Hematopoietic multipotent progenitor cell (in vitro differentiated cells): ENCODE data around the gene LLGL2. TPM values are rescaled to one million over a fixed set of nuclear protein-coding genes. Genes with fewer than 3 reads are reported as not detected.
A peak's percentile ranks its signal among the peaks of the same experiment; 100 is the strongest.
"Not testable (repeated sequence)": the region's sequence is repeated elsewhere in the genome, so short reads cannot be mapped to it uniquely, and the experiment has no call there.

Experiments used
- DNase-seq, 3 donors: peaks; one replicate each; pipeline ENCODE4 v3.0.0-alpha.2; 2011 to 2015; ENCODE audit warnings: low read depth in 2 of 3, low spot score in 2 of 3
- total RNA-seq: library from RNA; depleted of rRNA; stranded (reverse); fragments of >200 nt; gene quantifications from one replicate; pipeline ENCODE4 v1.2.3, GENCODE V29; 2012

Gene LLGL2
- total RNA-seq, 1 donor: 42.5 TPM

DNA sequence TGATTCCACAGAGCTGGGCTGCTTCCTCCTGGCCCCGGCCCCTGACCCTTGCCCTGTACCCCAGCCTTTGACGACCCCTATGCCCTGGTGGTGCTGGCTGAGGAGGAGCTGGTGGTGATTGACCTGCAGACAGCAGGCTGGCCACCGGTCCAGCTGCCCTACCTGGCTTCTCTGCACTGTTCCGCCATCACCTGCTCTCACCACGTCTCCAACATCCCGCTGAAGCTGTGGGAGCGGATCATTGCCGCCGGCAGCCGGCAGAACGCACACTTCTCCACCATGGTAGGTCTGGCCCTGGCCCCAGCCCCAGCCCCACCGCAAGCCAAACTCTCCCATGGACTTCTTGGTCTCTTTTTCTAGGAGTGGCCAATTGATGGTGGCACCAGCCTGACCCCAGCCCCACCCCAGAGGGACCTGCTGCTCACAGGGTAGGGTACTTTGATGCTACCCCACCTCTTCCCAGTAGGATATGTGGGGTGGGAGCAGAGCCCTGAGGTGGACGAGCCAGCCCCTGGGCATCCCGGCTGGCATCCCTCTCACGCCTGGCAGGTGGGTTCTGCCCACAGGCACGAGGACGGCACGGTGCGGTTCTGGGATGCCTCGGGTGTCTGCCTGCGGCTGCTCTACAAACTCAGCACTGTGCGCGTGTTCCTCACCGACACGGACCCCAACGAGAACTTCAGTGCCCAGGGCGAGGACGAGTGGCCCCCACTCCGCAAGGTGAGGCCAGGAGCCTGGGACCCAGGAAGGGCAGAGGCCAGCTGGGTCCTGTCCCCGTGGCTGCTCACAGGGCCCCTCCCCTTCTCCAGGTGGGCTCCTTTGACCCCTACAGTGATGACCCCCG is 43.1 kb downstream of the LLGL2 start:
- DNase-seq: no peak

DNA sequence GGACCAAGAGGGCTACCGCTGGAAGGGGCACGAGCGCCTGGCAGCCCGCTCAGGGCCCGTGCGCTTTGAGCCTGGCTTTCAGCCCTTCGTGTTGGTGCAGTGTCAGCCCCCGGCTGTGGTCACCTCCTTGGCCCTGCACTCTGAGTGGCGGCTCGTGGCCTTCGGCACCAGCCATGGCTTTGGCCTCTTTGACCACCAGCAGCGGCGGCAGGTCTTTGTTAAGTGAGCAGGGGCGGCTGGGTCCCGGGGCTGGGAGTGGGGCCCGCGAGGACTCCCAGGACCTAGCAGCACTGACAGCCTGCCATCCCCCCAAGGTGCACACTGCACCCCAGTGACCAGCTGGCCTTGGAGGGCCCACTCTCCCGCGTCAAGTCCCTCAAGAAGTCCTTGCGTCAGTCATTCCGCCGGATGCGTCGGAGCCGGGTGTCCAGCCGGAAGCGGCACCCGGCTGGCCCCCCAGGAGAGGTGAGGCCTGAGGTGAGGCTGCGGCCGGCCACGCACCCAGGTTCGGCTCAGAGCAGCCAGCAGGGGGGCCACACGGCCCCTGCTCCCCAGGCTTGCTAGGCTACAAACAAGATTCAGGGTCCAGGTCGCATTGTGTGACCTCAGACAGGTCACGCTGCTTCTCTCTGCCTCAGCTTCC is 44.7 kb downstream of the LLGL2 start:
- DNase-seq: no peak

DNA sequence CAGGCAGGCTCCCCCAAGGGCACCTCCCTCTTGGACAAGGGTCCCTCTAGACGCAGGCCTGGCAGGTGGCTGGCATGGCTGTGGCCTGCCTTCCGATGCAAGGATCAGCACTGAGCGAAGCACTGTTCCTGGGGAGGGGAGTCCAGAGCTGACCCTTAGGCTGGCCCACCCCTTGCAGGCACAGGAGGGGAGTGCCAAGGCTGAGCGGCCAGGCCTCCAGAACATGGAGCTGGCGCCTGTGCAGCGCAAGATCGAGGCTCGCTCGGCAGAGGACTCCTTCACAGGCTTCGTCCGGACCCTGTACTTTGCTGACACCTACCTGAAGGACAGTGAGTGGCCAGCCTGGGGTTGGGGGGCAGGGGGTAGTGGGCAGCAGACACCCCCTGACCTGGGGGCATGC is 45.3 kb downstream of the LLGL2 start:
- no peak for DNase-seq

DNA sequence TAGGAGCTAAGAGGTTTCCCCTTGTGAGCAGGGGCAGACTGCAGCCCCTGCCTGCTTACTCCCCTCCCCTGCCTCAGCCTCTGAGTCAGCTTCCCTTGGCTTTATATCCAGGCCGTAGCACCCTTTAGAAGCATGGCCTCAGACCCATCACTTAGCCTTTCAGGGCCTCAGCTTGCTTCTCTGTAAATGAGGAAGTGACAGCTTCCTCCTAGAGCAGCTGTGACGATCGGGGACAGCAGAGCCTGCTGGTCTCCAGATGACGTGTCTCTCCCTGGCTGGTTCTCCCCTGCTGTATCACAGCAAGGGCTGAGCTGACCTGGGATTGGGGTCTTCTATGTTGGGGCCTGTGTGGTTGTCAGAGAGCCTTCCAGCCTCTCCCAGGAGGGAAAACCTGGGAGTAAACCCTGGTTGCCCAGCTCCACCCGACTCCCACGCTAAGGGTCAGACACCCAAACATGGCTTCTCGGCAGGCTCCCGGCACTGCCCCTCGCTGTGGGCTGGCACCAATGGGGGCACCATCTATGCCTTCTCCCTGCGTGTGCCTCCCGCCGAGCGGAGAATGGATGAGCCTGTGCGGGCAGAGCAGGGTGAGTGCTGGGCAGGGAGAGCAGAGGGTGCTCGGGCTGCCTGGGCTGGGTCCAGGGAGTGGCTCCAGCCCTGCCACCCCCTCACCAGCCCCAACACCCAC is 45.8 kb downstream of the LLGL2 start:
- peak in 2 of 3 donors; percentile 92 to 98 for DNase-seq

DNA sequence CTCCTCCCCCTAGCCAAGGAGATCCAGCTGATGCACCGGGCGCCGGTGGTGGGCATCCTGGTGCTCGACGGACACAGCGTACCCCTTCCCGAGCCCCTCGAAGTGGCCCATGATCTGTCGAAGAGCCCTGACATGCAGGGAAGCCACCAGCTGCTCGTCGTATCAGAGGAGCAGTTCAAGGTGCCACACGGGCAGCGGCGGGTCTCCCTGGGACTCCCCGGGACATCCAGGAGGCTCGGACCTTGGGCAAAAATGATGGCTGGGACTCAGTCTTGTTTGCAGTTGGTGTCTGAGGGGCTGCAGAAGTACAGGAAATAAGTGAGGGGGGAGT is 46.4 kb downstream of the LLGL2 start:
- DNase-seq: no peak

DNA sequence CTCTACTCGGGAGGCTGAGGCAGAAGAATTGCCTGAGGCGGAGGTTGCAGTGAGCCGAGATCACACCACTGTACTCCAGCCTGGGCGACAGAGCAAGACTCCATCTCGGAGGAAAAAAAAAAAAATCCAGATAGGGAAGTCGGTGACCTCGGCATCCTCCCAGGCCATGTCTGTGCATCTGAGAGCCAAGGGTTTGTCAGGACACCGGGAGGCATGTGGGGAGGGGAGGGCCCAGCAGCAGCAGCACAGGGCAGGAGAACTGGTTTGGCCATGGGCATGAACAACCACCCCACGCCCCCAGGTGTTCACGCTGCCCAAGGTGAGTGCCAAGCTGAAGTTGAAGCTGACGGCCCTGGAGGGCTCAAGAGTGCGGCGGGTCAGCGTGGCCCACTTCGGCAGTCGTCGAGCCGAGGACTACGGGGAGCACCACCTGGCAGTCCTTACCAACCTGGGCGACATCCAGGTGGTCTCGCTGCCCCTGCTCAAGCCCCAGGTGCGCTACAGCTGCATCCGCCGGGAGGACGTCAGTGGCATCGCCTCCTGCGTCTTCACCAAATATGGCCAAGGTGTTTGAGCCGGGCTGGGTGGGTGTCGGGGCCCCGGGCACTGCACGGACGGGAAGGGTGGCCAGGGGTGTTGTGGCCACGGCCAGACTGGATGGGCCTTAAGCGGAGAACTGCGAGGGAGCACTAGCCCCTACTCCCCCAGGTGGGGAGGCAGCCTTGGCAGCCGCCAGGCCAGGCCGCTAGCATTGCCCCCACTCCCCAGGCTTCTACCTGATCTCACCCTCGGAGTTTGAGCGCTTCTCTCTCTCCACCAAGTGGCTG is 47.4 kb downstream of the LLGL2 start:
- no peak for DNase-seq

DNA sequence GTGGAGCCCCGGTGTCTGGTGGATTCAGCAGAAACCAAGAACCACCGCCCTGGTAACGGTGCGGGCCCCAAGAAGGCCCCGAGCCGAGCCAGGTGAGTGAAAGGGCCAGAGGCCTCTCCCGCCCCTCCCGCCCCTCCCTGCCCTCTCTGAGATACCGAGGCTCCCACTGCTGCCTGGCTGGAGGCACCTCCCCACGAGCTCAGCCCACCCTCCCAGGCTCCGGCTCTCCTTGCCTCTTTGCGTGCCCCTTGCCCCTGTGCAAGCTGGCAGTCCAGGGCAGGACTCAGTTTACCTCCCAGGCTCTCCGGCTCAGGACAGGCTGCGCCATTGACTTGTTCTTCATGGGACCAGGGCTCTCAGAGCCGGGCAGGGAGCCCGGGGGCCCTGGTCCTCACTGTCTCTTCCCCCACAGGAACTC is 48.1 kb downstream of the LLGL2 start:
- no peak for DNase-seq

DNA sequence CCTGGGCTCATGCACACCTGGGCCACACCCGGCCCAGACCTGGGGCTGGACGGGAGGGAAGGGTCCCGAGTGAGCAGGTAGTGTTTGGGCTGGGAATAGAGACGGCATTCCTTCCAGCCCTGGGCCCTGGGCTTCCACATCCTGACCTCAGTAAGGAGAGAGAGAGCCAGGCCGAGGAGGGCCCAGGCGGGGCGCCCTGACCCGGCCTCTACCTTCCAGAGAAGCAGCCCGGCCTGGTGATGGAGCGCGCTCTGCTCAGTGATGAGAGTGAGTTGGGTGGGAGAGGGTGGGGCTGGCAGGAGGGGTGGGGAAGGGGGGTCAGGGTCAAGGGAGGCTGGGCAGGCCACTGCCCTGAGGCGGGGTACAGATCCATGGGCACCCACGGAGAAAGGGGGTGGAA is 48.5 kb downstream of the LLGL2 start:
- DNase-seq: no peak

DNA sequence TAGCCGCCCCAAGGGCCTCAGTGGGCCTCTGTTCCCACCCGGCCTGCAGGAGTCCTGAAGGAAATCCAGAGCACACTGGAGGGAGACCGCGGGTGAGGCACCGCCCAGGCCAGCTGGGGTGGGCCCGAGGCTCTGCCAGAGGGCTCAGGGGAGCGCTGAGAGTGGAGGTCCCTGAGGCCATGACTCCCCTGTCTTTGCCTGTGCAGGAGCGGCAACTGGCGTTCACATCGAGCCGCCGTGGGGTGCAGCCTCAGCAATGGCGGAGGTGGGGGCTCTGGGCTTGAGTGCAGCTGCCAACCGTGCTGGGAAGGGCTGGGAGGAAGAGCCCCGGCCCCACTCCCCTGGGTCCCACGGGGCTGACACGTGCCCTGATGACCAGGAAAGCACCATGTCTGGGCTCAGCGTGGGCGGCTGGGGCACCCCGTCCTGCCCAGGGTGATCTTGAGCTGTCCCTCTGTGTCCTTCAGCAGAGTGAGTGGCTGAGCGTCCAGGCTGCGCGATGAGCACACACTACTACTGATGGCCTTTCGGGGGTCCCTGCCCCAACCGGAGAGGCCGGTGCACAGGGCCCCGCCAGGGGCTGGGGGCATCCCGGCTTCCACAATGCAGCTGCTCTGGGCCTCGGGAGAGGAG is 49.0 kb downstream of the LLGL2 start:
- no peak for DNase-seq

DNA sequence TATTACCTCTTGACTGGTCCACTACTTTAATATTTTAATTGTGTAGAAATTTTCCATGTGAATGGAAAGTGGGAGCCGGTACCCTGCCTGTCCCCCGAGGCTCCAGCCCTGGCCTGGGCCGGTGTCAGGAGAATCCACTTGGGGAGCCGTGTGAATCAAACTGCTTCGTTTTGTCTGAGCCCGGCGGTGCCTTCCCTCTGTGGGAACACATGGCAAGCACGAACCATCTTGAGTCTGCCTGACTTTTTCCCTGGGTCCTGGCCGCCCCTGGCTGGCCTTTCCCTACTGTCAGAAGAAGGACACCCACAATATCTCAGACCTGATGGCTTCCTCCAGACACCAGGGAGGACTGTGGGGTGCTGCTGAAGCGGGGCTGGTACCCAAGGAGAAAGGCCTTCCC is 49.7 kb downstream of the LLGL2 start:
- DNase-seq: no peak

DNA sequence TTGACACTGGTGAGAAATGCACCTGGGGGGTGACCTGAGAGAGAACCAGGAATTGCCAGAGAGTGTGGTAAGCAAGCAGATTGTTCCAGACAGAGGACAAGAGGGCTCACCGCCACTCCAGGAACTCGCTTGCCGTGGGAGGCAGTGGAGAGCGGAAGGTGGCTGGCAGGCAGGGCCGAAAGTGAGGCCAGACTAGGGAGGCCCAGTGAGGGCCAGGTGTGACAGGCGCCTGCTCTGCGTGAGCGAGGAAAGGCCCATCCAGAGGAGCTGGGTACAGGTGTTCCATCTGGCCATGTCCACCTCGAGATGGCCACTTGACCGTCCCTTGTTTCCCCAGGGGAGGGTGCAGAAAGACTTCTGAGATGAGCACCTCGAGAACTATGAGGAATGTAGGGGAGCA is 50.2 kb downstream of the LLGL2 start:
- no peak for DNase-seq

DNA sequence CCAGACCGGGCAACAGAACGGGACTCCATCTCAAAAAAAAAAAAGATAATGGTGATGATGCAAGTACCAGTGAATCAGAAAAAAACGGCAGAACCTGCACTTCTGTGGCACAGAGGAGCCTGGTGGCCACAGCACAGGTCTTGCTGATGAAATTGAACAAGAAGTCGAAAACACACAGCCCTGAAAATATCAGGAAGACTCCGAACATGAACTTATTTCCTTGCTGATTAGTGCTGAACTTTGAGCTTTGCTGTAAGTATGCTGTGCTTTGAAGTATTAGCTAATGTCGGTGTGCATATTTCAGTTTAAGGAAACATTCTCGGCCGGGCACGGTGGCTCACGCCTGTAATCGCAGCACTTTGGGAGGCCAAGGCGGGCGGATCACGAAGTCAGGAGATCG is 51.2 kb downstream of the LLGL2 start:
- DNase-seq: no peak

DNA sequence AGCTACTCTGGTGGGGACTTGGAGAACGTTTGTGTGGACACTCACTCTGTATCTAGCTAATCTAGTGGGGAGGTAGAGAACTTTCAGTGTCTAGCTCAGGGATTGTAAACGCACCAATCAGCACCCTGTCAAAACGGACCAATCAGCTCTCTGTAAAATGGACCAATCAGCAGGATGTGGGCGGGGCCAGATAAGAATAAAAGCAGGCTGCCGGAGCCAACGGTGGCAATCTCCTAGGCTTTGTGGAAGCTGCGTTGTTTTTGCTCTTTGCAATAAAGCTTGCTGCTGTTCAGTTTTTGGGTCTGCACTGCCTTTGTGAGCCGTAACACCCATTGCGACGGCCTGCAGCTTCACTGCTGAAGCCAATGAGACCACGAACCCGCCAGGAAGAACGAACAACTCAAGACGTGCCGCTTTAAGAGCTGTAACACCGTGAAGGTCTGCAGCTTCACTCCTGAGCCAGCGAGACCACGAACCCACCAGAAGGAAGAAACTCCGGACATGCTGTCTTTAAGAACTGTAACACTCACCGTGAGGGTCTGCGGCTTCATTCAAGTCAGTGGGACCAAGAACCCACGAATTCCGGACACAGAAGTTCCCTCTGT is 55.7 kb downstream of the LLGL2 start:
- DNase-seq: peak in 2 of 3 donors; percentile 24 to 37

DNA sequence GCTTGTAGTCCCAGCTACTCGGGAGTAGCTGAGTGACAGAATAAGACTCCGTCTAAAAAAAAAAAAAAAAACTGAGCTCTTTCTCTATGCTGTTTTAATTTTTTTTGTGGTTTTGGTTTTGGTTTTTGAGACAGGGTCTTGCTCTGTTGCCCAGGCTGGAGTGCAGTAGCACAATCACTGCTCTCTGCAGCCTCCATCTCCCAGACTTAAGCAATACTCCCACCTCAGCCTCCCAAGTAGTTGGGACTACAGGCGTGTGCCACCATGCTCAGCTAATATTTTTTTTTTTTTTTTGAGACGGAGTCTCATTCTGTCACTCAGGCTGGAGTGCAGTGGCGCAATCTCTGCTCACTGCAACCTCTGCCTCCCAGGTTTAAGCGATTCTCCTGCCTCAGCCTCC is 57.7 kb downstream of the LLGL2 start:
- DNase-seq: not testable (repeated sequence)

DNA sequence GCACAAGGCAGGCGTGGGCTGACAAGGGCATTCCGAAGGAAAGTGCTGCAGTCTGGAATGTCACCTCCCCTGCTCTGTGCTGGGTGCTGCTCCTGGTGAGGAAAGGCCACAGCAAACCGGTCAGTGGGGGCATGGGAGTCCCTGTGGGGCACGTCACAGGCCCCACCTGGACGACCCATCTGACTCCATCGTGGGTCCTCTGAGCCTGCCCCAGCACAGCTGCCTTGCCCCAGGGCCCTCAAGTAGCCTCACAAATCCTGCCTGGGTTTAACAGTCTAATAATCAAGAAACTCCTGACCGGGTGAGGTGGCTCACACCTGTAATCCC is 59.3 kb downstream of the LLGL2 start:
- DNase-seq: no peak

DNA sequence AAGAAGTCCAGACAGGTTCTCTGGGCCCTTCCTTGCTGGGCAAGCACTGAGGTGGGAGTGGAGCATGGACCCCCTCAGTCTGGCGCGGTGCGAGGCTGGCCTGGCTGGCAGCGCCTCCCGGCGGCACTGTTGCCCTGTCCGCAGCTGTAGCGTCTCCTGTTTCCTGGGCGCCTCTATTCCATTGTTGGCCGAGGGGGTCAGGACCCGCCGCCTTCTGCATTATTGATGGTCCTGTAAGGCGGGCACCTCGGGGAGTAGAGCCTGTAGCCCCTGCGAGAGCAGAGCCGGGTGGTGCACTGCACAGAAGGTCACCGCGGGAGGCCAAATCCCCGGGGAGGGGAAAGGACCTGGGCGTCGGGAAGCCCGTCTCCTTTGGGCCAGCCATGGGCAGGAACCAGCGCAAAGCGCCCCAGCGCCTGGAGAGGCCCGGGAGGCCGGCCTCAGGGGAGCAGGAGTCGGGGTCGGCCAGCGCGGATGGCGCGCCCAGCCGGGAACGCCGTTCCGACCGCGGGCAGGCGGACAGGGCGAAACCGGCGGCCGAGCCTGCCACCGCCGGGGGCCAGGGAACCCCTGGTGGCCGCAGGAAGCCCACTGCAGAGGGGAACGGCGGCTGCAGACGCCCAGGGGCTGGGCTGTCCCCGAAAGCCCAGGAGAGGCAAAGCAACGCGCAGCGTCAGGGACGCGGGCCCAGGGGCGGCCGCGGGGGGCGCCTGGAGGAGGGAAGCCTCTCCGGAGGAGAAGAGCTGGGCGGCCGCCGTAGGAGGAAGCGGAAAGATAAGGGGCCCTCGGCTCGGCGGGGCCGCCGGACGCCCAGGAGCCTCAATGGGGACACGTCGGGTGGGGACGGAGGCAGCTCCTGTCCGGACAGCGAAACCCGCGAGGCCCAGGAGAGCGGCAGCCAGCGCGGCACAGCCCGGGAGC is 62.4 kb downstream of the LLGL2 start, which contains the start of gene MYO15B:
Gene MYO15B (plus strand): TSS at position 126 of the 921 bp plus-strand sequence. CDS start 258 bp downstream, at position 384.
- DNase-seq: peak; percentile 32 to 92 (median 90)

DNA sequence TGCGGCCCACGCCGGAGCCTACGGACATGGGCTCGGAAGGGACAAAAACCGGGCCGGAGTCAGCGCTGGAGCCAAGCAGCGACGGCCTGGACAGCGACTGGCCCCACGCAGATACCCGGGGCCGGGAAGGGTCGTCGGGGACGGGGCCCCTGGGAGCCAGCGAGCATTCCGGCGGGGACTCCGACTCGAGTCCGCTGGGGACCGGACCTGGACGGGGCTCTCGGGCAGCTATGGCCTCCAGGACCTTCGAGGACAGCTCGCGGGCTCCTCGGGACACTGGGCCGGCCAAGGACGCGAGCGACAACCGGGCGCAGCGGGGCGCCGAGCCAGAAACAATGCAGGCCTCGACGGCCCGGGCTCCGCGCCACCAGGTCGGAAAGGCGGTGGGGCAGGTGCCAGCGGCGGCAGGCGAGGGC is 63.1 kb downstream of the LLGL2 start:
- DNase-seq: no peak

DNA sequence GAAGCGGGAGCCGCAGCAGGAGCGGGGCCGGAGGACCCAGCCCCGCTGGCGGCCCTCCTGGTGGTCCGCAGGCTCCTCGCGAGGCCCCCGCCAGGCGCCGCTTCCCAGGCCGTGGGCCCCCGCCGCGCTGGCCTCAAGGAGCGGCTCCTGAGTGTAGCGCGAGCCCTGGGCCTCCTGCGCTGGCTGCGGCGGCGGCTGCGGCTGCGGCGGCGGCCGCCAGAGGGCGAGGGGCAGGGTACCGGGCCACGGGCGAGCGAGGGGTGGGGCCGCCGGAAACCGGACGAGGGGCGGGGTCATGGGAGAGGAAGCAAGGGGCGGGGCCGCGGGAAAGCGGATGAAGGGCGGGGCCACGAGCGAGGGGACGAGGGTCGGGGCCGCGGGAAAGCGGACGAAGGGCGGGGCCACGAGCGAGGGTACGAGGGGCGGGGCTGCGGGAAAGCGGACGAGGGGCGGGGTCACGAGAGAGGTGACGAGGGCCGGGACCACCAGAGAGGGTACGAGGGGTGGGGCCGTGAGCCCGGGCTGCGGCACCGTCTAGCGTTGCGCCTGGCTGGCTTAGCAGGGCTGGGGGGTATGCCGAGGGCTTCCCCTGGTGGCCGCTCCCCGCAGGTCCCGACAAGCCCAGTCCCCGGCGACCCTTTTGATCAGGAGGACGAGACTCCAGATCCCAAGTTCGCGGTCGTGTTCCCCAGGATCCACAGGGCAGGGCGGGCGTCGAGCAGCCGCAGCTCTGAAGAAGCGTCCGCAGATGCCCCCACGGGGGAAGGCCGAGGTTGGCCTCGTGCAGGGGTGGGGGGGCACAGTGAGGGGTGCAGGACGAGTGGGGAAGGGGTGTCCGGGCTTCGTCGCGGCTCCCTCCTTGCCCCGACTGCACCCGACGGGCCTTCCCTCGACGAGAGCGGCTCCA is 63.8 kb downstream of the LLGL2 start:
- peak; percentile 84 to 94 (median 93) for DNase-seq
